Vagina (tissue), 2 donors: ENCODE results near the gene GAS7.
A peak's percentile ranks its signal among the peaks of the same experiment; 100 is the strongest.

ENCODE experiments used
- POLR2A ChIP-seq, 2 donors: fragments of 450-650 bp; IDR thresholded peaks; one replicate each; pipeline ENCODE4 v1.6.1; 2017; ENCODE audit warnings: antibody characterized with exemption in 2 of 2, mild to moderate bottlenecking in 2 of 2, moderate library complexity in 2 of 2
- POLR2AphosphoS5 ChIP-seq, 2 donors: sonication (generic); formaldehyde crosslinking; IDR thresholded peaks; one replicate each; pipeline ENCODE4 v1.9.0; 2017; ENCODE audit warnings: antibody characterized with exemption in 2 of 2, mild to moderate bottlenecking in 2 of 2, low read depth in 1 of 2; ENCODE audit not compliant: insufficient read depth in 1 of 2

- TF ChIP-seq POLR2A (IDR thresholded peaks at IDR 0.05) (no peak), POLR2AphosphoS5 (IDR thresholded peaks at IDR 0.05; ENCODE audit: insufficient read depth in 1 of 2, low read depth in 1 of 2) (peak; percentile 58 to 95)
Observed at GRCh38 chr17:10114931-10115535, 83.4 kb downstream of the GAS7 start.
